Right lobe of liver (tissue), 4 donors: ENCODE data around the gene ISCA2.

Experiments
- POLR2A ChIP-seq: fragments of 450-650 bp; IDR thresholded peaks from one replicate; pipeline ENCODE4 v1.6.1; 2017; ENCODE audit warnings: antibody characterized with exemption, mild to moderate bottlenecking
- TF ChIP-seq, protein P1 (sequence below), 4 donors: fragments of 200-600 bp in 3 of 4; fragments of 450-650 bp in 1 of 4; IDR thresholded peaks; one replicate each; pipeline versions ENCODE4 v1.5.1 to v1.8.0; 2016 to 2022; ENCODE audit warnings: antibody characterized with exemption in 4 of 4, mild to moderate bottlenecking in 2 of 4
- donor health status: DM: no; HTN: no; CAD: no.
- donor health status: DM: no; HTN: no; CAD: no.
- donor health status: DM: no; HTN: yes; CAD: no.

DNA sequence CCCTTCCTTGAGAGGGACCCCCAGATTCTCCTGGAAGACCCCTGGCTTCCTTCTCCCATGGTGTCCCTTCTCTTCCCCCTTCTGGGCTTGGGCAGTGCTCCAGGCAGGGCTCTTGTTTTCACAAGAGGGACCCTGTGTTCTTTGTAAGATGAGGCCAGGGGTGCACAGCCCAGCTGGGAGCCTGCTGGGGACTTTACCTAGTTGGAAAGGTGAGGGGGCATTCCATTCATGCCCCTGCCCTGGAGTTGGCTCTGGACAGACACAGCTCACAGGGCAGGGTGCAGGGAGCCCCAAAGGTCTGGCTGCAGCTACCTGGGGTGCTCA is 31.2 kb downstream of the ISCA2 start:
- TF ChIP-seq POLR2A = no peak
- TF ChIP-seq, protein P1, sequence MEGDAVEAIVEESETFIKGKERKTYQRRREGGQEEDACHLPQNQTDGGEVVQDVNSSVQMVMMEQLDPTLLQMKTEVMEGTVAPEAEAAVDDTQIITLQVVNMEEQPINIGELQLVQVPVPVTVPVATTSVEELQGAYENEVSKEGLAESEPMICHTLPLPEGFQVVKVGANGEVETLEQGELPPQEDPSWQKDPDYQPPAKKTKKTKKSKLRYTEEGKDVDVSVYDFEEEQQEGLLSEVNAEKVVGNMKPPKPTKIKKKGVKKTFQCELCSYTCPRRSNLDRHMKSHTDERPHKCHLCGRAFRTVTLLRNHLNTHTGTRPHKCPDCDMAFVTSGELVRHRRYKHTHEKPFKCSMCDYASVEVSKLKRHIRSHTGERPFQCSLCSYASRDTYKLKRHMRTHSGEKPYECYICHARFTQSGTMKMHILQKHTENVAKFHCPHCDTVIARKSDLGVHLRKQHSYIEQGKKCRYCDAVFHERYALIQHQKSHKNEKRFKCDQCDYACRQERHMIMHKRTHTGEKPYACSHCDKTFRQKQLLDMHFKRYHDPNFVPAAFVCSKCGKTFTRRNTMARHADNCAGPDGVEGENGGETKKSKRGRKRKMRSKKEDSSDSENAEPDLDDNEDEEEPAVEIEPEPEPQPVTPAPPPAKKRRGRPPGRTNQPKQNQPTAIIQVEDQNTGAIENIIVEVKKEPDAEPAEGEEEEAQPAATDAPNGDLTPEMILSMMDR (IDR thresholded peaks at IDR 0.05) = no peak
